Measurements from ENCODE around the gene SNUPN.

The SNUPN gene

GRCh38 chr15:75625542-75626347 is at the start of gene SNUPN:
Gene SNUPN (minus strand): TSS chr15:75625725. CDS start chr15:75621051, 4,674 bp downstream.
- H4K20me1 ChIP-seq (ENCODE audit: control insufficient read depth, insufficient read depth, low read depth, low read length), result no peaks in the 10 kb centered on the region
- H3K36me3 ChIP-seq (ENCODE audit: control insufficient read depth, low read length), result peaks cover 9% of the 10 kb centered on the region
- H3K4me3 ChIP-seq (ENCODE audit: low read length), result peak within 1 kb of the TSS; percentile 80
- TF ChIP-seq CTCF (IDR thresholded peaks at IDR 0.05; ENCODE audit: low read depth, low read length, poor library complexity, severe bottlenecking) (no peak), EZH2phosphoT487 (IDR thresholded peaks at IDR 0.05; ENCODE audit: borderline replicate concordance, low read length) (no peak)
- no peaks in the 10 kb centered on the region for H3K9me3 ChIP-seq (ENCODE audit: control insufficient read depth, insufficient read depth, low read length)
- peaks cover 7% of the 10 kb centered on the region; the same call in 1 of the 2 replicates for H3F3A ChIP-seq (ENCODE audit: control insufficient read depth, insufficient read depth)
- peak within 1 kb of the TSS; percentile 93 for H3K27ac ChIP-seq (ENCODE audit: low read depth, low read length)
- H3K79me2 ChIP-seq (ENCODE audit: control insufficient read depth, low read length), result 0 out of 2 replicates have a peak, but pooled peaks cover 2% of the 10 kb centered on the region
- H3K4me1 ChIP-seq (ENCODE audit: control insufficient read depth, low read length), result peaks cover 7% of the 10 kb centered on the region
- H3K4me2 ChIP-seq (ENCODE audit: low read length), result peak within 1 kb of the TSS; percentile 92
- no peaks in the 10 kb centered on the region for H3K9me2 ChIP-seq (replicated peaks; ENCODE audit: control insufficient read depth, low read length)
- H3K27me3 ChIP-seq (ENCODE audit: control insufficient read depth, low read length), result no peaks in the 10 kb centered on the region

GRCh38 chr15:75674366-75674765 is 48.8 kb upstream of the SNUPN start:
- no peaks in the 10 kb centered on the region for H3K9me3 ChIP-seq (ENCODE audit: control insufficient read depth, insufficient read depth, low read length)
- H3K79me2 ChIP-seq (ENCODE audit: control insufficient read depth, low read length), result no peaks in the 10 kb centered on the region
- peaks cover 10% of the 10 kb centered on the region; the same call in 1 of the 2 replicates for H3K27me3 ChIP-seq (ENCODE audit: control insufficient read depth, low read length)
- H3K4me2 ChIP-seq (ENCODE audit: low read length), result no peak overlapping the region
- H3F3A ChIP-seq (ENCODE audit: control insufficient read depth, insufficient read depth), result no peaks in the 10 kb centered on the region
- H3K36me3 ChIP-seq (ENCODE audit: control insufficient read depth, low read length), result no peaks in the 10 kb centered on the region
- H3K9me2 ChIP-seq (replicated peaks; ENCODE audit: control insufficient read depth, low read length), result no peaks in the 10 kb centered on the region
- H3K4me1 ChIP-seq (ENCODE audit: control insufficient read depth, low read length), result no peaks in the 10 kb centered on the region
- TF ChIP-seq EZH2phosphoT487 (IDR thresholded peaks at IDR 0.05; ENCODE audit: borderline replicate concordance, low read length) (no peak), CTCF (IDR thresholded peaks at IDR 0.05; ENCODE audit: low read depth, low read length, poor library complexity, severe bottlenecking) (no peak)
- no peak overlapping the region for H3K27ac ChIP-seq (ENCODE audit: low read depth, low read length)
- H3K4me3 ChIP-seq (ENCODE audit: low read length), result no peak overlapping the region
- H4K20me1 ChIP-seq (ENCODE audit: control insufficient read depth, insufficient read depth, low read depth, low read length), result no peaks in the 10 kb centered on the region

DNA sequence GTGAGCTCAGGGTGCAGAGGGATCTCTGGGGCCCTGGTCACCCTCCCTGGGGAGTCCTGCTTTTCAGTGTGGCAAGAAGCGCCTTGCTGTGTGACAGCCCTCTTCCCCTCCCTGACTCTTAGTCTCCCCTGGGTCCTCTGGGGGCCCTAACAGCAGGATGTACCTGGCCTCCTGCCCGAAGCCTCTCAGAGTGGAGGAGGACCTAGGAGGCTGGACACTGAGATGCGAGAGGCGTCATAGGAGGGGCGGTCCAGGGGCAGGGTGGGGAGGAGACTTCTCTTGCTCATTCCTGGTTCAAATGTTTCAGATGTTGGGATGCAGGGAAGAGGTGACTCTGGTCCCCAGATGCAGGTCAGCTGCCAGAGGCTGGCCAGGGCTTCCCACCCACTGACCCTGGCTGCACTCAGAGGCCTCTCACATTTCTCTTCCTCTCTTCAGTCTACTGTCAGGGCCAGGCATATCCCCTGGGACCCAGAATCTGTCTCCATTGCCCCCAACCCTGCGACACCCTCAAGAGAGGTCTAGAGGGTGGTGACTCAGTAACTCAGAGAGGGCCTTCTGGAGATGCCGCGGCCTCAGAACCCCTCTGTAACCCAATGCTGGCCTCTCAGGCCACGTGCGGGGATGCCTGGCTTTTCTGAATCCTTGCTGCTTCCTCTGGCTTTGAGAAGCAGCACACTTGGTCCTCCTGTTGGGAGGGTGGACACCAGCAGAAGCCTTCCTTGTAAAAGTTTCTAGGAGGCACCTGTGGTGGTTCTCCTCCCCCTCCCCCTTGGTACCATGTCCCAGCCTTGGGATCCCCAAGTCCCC is 48.1 kb upstream of the SNUPN start:
- H3K4me2 ChIP-seq (ENCODE audit: low read length), result no peak overlapping the region
- no peak overlapping the region for H3K4me3 ChIP-seq (ENCODE audit: low read length)
- peaks cover 10% of the 10 kb centered on the region; the same call in 1 of the 2 replicates for H3K27me3 ChIP-seq (ENCODE audit: control insufficient read depth, low read length)
- H3K4me1 ChIP-seq (ENCODE audit: control insufficient read depth, low read length), result no peaks in the 10 kb centered on the region
- H3K36me3 ChIP-seq (ENCODE audit: control insufficient read depth, low read length), result no peaks in the 10 kb centered on the region
- no peaks in the 10 kb centered on the region for H4K20me1 ChIP-seq (ENCODE audit: control insufficient read depth, insufficient read depth, low read depth, low read length)
- no peak overlapping the region for H3K27ac ChIP-seq (ENCODE audit: low read depth, low read length)
- TF ChIP-seq CTCF (IDR thresholded peaks at IDR 0.05; ENCODE audit: low read depth, low read length, poor library complexity, severe bottlenecking) (no peak), EZH2phosphoT487 (IDR thresholded peaks at IDR 0.05; ENCODE audit: borderline replicate concordance, low read length) (no peak)
- H3K9me2 ChIP-seq (replicated peaks; ENCODE audit: control insufficient read depth, low read length), result no peaks in the 10 kb centered on the region
- H3K9me3 ChIP-seq (ENCODE audit: control insufficient read depth, insufficient read depth, low read length), result no peaks in the 10 kb centered on the region
- H3F3A ChIP-seq (ENCODE audit: control insufficient read depth, insufficient read depth), result no peaks in the 10 kb centered on the region
- no peaks in the 10 kb centered on the region for H3K79me2 ChIP-seq (ENCODE audit: control insufficient read depth, low read length)
